ENCODE results near the gene EREG.
"Not testable (repeated sequence)": the region's sequence is repeated elsewhere in the genome, so short reads cannot be mapped to it uniquely, and the experiment has no call there.

EREG gene

GRCh38 chr4:74364652-74365491, at the start of gene EREG:
Gene EREG (plus strand): TSS chr4:74365145. CDS start chr4:74365309, 164 bp downstream.
- DNase-seq (ENCODE audit: low read depth, low spot score) = no peak

DNA sequence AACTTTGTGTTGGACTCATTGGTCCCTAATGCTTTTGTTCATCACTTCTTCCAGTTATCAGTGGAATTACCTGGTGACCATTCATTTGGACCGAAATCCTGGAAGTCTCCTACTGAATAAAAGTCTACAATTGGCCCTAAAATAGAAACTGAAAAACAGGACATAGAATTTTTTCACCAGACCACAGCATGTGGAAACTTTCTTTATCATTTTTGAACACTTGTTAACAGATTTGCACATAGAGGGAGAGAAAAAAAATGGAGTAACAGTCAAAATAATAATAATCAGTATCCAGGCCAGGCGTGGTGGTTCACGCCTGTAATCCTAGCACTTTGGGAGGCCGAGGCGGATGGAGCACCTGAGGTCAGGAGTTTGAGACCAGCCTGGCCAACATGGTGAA, 49.6 kb upstream of the EREG start:
- no peak for DNase-seq (ENCODE audit: low read depth, low spot score)

- DNase-seq (ENCODE audit: low read depth, low spot score) = no peak
Observed at GRCh38 chr4:74316397-74316796, 48.5 kb upstream of the EREG start.

DNA sequence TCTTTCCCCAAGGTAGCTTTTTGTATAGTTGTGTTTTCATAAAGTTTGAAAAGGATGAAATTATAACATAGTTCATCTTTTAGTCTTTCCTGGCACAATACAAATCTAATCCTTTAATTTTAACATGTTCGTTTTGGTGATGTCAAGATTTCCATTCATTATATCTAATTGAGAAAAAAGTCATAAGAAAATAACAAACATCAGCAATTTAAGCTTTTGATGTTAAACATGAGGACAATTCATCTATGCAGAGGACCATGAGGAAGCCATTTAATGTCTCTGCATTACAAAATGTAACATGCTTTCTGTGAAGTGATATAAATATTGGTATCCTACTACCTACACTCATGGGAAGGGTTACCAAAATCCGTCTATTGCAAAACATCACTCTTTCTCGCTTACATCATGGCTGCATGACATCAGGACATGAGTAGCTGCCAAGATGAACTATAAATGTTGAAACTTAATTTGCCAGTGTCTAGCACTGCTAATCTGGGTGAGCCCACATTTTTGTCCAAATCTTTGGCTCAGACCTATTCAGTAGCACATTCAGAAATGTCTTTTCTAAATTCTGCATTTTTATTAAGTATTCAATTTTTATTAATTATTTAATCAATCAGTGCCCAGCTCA, 47.2 kb upstream of the EREG start:
- DNase-seq (ENCODE audit: low read depth, low spot score) = no peak

DNA sequence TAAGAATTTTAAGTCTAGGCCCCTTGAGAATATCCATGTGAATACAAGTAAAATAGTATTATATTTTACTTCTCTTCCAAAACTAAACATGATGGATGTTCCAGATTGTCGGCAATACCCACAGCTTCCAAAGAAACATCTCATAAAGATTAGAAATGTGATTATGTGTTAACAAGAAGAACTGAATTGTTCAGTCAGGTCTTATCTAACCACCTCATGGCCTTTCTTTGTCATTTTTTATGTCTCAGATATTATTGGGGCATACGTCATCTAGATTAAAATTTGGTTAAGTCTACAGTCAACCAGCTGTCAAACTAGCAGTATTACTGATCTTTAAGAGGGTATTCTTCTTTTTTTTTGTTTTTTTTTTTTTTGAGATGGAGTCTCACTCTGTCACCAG, 46.7 kb upstream of the EREG start:
- DNase-seq (ENCODE audit: low read depth, low spot score) = no peak

GRCh38 chr4:74319470-74319869, 45.5 kb upstream of the EREG start:
- no peak for DNase-seq (ENCODE audit: low read depth, low spot score)

GRCh38 chr4:74320559-74321118, 44.3 kb upstream of the EREG start:
- DNase-seq (ENCODE audit: low read depth, low spot score) = no peak

DNA sequence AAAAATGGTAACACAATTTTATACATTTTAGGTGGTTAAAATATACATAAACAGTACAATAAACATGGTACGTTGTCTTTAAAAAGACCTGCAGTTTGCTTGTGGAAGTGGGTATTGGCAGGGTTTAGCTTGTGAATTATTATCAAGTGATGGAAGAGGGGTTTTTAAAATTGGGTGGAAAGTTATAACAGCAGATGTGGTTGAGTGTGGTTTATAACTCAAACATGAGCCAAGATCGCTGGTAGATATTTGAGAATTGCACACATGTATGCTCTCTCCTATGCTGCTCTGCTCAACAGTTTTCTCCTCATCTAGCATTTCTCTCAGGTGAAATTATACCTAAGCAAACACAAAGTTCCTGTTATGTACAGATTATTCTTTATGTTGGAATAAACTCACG, 42.6 kb upstream of the EREG start:
- no peak for DNase-seq (ENCODE audit: low read depth, low spot score)

GRCh38 chr4:74323663-74324062, 41.3 kb upstream of the EREG start:
- no peak for DNase-seq (ENCODE audit: low read depth, low spot score)

DNA sequence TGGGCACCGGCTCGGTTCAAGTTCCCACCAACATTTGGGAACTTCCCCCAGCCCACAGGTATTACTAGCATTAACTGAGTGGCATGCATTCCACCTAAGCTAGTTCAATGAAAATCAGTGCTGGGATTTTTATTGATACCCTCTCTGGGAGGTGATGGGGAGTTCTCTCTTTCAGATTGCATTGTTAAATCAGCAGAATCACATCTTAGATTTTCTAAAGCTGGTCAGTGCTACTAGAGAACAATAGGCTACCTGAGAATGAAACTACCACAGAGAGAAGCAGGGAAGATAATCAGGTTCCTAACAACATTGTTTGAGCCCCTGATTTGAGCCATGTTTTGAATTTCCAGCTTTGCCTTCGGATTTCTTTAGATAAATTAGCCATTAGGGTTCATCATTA, 40.7 kb upstream of the EREG start:
- DNase-seq (ENCODE audit: low read depth, low spot score) = no peak

GRCh38 chr4:74325886-74326285, 39.1 kb upstream of the EREG start:
- DNase-seq (ENCODE audit: low read depth, low spot score) = no peak

DNA sequence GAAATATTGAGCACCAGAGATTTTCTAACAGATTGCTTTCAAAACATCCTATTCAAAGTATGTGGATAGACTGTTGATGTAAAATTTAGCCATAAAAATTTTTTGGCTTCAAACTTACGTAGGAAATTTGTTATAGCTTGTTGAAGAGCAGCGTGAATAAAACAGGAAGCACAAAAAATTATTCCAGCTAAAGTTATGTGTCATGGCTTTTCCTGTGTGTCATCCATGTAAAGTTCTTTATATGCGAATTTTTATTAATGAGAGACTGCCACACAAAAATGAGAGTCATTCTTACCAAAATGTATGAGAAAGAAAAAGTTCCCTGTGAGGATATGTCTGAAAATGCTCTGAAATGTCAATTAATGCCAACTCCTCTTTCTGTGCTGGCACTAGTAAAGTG, 37.2 kb upstream of the EREG start:
- DNase-seq (ENCODE audit: low read depth, low spot score) = no peak

DNA sequence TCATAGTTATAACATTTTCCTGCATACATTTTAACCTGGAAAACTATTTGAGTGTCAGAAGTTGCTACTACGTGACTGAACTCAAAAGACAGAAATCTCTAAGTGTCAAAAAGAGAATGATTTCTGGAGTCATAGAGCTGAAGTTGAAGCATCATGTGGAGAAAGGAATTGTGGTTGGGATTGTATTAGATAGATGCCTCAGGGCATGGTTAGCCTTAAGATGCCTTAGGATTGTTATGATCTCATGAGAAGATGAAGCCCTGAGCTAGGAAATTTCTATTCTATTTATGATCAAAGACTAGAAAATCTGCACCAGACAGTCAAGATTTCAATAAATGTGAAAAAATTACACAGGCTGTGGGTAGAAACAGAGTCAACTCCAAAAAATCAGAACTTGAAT, 36.4 kb upstream of the EREG start:
- DNase-seq (ENCODE audit: low read depth, low spot score) = no peak

GRCh38 chr4:74329307-74329706, 35.6 kb upstream of the EREG start:
- no peak for DNase-seq (ENCODE audit: low read depth, low spot score)

- no peak for DNase-seq (ENCODE audit: low read depth, low spot score)
Observed at GRCh38 chr4:74330295-74330750, 34.6 kb upstream of the EREG start.

DNA sequence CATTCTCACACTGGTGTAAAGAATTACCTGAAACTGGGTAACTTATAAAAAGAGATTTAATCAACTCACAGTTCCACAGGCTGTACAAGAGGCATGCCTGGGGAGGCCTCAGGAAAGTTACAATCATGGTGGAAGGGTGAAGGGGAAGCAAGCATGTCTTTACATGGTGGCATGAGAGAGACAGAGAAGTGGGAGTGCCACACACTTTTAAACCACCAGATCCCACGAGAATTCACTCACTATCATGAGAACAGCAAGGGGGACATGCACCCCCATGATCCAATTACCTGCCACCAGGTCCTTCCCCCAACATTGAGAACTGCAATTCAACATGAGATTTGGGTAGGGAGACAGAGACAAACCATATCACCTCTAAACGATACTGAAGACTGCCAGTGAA, 33.7 kb upstream of the EREG start:
- no peak for DNase-seq (ENCODE audit: low read depth, low spot score)

GRCh38 chr4:74331944-74332343, 33.0 kb upstream of the EREG start:
- no peak for DNase-seq (ENCODE audit: low read depth, low spot score)

DNA sequence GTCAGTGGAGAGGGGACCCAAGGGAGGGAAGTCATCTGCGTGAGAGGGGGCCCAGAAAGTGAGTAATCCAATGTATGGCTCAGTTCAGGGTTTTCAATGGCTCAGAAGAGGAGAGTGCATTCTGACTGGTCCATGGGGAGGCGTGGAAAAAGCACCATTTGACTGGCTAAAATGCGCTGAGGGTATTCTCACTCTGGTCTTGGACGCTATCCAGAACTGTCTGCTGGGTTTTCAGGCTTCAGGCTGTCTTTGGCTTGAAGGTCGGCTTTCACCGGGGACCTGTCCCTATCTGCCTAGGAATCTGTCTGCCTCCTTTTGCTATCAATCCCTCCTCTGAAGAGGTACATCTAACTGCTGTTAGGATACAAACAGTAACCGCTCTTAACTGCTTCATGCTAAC, 30.3 kb upstream of the EREG start:
- no peak for DNase-seq (ENCODE audit: low read depth, low spot score)

GRCh38 chr4:74335341-74336021, 29.5 kb upstream of the EREG start:
- DNase-seq (ENCODE audit: low read depth, low spot score) = no peak

DNA sequence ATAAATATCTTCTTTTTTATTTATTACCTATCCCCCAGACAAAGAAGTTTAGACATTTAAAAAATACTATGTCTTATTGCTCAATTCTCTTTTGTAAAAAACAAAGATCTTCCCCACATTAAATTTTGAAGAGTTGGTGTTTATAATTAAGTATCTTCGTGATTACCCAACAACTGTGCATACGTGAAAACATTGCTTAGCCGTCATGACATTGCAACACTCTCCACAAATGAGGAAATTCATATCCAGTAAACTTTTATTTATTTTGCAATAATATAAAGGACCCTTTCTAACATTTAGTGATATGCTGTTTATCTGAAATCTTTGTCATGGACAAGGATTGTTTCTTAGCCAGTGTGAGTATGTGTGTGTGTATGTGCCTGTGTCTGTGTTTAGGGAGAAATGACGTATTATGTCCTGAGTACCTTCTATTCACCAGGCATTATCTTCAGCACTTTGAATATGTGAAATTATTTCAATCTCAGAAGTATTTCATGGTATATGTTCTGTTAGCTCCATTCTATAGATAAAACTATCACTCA, 26.1 kb upstream of the EREG start:
- no peak for DNase-seq (ENCODE audit: low read depth, low spot score)

GRCh38 chr4:74339501-74339900, 25.4 kb upstream of the EREG start:
- no peak for DNase-seq (ENCODE audit: low read depth, low spot score)

DNA sequence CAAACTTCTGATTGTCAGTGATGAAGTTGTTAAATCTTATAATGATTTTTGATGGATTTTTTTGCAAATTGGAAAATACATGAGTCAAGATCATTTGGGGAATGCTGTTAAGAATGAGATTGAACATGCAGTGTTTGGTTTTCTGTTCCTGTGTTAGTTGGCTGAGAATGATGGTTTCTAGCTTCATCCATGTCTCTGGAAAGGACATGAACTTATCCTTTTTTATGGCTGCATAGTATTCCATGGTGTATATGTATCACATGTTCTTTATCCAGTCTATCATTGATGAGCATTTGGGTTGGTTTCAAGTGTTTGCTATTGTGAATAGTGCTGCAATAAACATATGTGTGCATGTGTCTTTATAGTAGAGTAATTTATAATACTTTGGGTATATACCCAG, 24.5 kb upstream of the EREG start:
- not testable (repeated sequence) for DNase-seq (ENCODE audit: low read depth, low spot score)
